ENCODE results near the gene HSD3B7.

- TF ChIP-seq SIN3A (IDR thresholded peaks at IDR 0.05; ENCODE audit: borderline replicate concordance, insufficient read depth, low read length) (no peak), POLR2AphosphoS5 (IDR thresholded peaks at IDR 0.05; ENCODE audit: low read depth, low read length) (no peak), TAF1 (IDR thresholded peaks at IDR 0.05; ENCODE audit: borderline replicate concordance, insufficient read depth, low read length) (no peak), REST (IDR thresholded peaks at IDR 0.05; ENCODE audit: insufficient read depth in 1 of 2, low read depth in 2 of 2, low read length in 2 of 2) (no peak), FOXP2 (optimal IDR thresholded peaks at IDR 0.05; ENCODE audit: borderline replicate concordance, extremely low read depth, extremely low read length, insufficient read depth) (no peak)
Observed at GRCh38 chr16:30958175-30959079, 26.6 kb upstream of the HSD3B7 start.

All from PFSK-1 (cell line).